ENCODE measurements around the gene COL11A1.
A peak's percentile ranks its signal among the peaks of the same experiment; 100 is the strongest.

The COL11A1 gene

GRCh38 chr1:102842606-102843005, 265.7 kb downstream of the COL11A1 start:
- TF ChIP-seq CTCF (IDR thresholded peaks at IDR 0.05; ENCODE audit: unreplicated experiment in 3 of 3): no peak
- H3K27ac Mint-ChIP-seq: no peak overlapping the region
- no peaks in the 10 kb centered on the region for H3K36me3 Mint-ChIP-seq (ENCODE audit: low read depth)
- peaks cover 4% of the 10 kb centered on the region for H3K27me3 Mint-ChIP-seq (ENCODE audit: low read depth)
- H3K4me1 Mint-ChIP-seq: peaks cover 10% of the 10 kb centered on the region
- H3K4me3 Mint-ChIP-seq: no peak overlapping the region
- peaks cover 4% of the 10 kb centered on the region for H3K9me3 Mint-ChIP-seq

DNA sequence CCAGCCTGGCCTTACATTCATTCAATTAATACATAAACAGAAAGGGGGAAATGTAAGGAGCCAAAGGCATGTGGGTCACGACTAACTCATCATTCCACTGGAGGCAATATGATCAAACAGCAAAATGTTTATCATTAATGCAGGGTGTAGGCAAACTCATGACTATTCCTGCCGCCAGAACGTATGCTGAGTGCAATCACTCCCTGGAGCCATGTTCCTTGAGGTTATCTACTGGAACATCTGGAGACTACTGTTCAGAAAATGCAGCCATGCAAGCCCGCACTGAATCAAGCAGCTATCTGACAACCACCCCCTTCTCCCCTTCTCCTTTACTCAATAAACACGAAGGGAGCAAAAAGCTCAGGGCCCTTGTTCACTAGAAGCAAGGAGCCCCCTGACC, 267.6 kb downstream of the COL11A1 start:
- Mint-ChIP-seq H3K36me3 (ENCODE audit: low read depth) (no peaks in the 10 kb centered on the region), H3K27ac (no peak overlapping the region), H3K4me3 (no peak overlapping the region), H3K4me1 (peaks cover 11% of the 10 kb centered on the region), H3K9me3 (peaks cover 2% of the 10 kb centered on the region), H3K27me3 (ENCODE audit: low read depth) (peaks cover 4% of the 10 kb centered on the region)
- no peak for TF ChIP-seq CTCF (IDR thresholded peaks at IDR 0.05; ENCODE audit: unreplicated experiment in 3 of 3)

DNA sequence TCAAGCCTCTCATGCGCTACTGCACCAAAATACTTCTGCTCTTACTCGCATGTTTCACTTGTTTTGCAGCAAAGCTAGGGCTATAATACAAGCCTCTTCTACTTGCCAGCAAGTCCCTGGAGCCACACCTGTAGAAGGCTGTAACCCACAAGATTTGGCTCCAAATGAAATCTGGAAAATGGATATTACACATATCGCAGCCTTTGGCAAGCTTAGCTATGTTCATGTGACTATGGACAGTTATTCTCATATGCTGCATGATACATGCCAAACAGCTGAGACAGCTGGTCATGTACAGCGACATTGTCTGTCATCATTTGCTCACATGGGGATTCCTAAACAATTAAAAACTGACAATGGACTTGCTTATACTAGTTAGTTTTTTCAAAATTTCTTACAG, 270.3 kb downstream of the COL11A1 start:
- TF ChIP-seq CTCF (IDR thresholded peaks at IDR 0.05; ENCODE audit: unreplicated experiment in 3 of 3): no peak
- Mint-ChIP-seq H3K27me3 (ENCODE audit: low read depth) (peaks cover 4% of the 10 kb centered on the region), H3K36me3 (ENCODE audit: low read depth) (no peaks in the 10 kb centered on the region), H3K27ac (peak overlapping the region in 2 of 3 experiments; percentile 73 to 85), H3K9me3 (peaks cover 4% of the 10 kb centered on the region), H3K4me3 (no peak overlapping the region), H3K4me1 (peaks cover 11% of the 10 kb centered on the region)

DNA sequence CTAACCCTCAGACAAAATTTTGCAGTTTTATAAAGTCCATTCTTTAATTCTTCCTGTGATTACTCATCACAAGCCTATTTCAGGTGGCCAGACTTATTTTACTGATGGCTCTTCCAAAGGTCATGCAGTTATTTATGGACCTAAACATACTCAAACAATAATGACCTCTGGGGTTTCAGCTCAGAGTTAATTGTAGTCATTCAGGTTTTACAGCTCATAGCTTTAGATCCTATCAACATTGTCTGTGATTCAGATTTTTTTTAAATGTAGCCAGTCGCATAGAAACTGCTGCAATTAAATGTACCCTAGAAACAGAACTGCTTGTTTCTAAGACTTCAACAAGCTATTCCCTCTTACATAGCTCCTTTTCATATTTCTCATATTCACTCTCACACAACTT, 270.8 kb downstream of the COL11A1 start:
- no peaks in the 10 kb centered on the region for H3K36me3 Mint-ChIP-seq (ENCODE audit: low read depth)
- no peak overlapping the region for H3K4me3 Mint-ChIP-seq
- TF ChIP-seq CTCF (IDR thresholded peaks at IDR 0.05; ENCODE audit: unreplicated experiment in 3 of 3): no peak
- H3K9me3 Mint-ChIP-seq: peaks cover 4% of the 10 kb centered on the region
- H3K27me3 Mint-ChIP-seq (ENCODE audit: low read depth): peaks cover under 1% of the 10 kb centered on the region
- peaks cover 11% of the 10 kb centered on the region for H3K4me1 Mint-ChIP-seq
- H3K27ac Mint-ChIP-seq: peak overlapping the region in 2 of 3 experiments; percentile 73 to 85

DNA sequence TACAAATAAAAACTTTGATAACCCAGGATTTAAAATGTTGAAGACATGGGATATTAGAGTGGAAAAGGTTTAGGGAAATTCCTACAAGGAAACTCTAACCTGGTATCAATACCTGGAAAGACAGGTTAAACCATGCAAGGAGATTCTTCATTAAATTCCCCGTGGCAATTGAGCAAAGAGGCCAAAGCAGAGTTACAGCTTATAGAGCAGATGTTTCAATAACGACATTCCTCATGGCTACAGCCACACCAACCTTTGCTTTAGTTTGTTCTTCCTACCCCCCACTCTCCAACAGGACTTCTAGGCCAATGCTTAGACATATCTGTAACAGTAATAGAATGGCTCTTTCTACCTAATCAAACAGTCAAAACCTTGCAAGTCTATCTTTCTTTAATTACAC, 271.3 kb downstream of the COL11A1 start:
- no peak overlapping the region for H3K4me3 Mint-ChIP-seq
- H3K27me3 Mint-ChIP-seq (ENCODE audit: low read depth): no peaks in the 10 kb centered on the region
- H3K4me1 Mint-ChIP-seq: peaks cover 11% of the 10 kb centered on the region
- no peak for TF ChIP-seq CTCF (IDR thresholded peaks at IDR 0.05; ENCODE audit: unreplicated experiment in 3 of 3)
- no peak overlapping the region for H3K27ac Mint-ChIP-seq
- H3K36me3 Mint-ChIP-seq (ENCODE audit: low read depth): no peaks in the 10 kb centered on the region
- H3K9me3 Mint-ChIP-seq: peaks cover 4% of the 10 kb centered on the region

DNA sequence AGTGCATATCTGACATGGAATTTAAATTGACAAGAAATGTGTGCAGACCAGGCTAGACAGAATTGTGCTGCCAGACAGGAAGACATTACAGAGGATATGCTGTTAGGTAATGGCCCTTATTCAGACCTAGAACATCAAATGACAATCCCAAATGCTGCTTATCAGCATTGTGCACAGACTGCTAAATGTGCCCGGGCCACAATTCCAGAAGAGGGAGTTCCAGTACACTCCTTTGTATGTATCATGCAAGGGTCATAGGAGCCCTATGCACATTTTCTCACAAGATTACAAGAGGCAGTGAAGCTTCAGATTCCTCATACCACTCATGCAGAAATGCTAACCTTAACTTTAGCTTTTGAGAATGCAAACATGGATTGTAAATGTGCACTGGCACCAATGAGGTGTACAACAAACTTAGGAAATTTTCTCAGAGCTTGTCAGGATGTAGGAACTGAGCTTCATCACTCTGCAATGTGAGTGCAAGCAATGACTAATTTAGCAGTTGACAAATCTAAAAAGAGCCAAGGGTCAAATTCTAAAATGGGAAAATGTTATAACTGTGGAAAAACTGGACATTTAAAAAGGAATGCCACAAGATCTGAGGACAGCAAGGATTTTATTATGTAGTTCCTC, 273.5 kb downstream of the COL11A1 start:
- H3K27me3 Mint-ChIP-seq (ENCODE audit: low read depth): no peaks in the 10 kb centered on the region
- no peaks in the 10 kb centered on the region for H3K36me3 Mint-ChIP-seq (ENCODE audit: low read depth)
- H3K4me1 Mint-ChIP-seq: peaks cover 11% of the 10 kb centered on the region
- TF ChIP-seq CTCF (IDR thresholded peaks at IDR 0.05; ENCODE audit: unreplicated experiment in 3 of 3): no peak
- no peak overlapping the region for H3K27ac Mint-ChIP-seq
- H3K4me3 Mint-ChIP-seq: no peak overlapping the region
- peaks cover 4% of the 10 kb centered on the region for H3K9me3 Mint-ChIP-seq
